Adrenal gland (tissue), 5 donors: Measurements from ENCODE around the gene TSFM.

ENCODE experiments used
- CTCF ChIP-seq, 6 experiments: fragments of 450-650 bp in 4 of 6; fragments of 200-600 bp in 2 of 6; sonication (generic) in 1 of 6; IDR thresholded peaks; 1 replicate in 5 of 6; 2 replicates in 1 of 6; pipeline versions ENCODE4 v1.5.1 to v1.8.0; 2016 to 2021; ENCODE audit warnings: antibody characterized with exemption in 6 of 6, mild to moderate bottlenecking in 2 of 6, moderate library complexity in 1 of 6
- POLR2A ChIP-seq, 2 donors: fragments of 450-650 bp; IDR thresholded peaks; one replicate each; pipeline ENCODE4 v1.6.1; 2017; ENCODE audit warnings: antibody characterized with exemption in 2 of 2, mild to moderate bottlenecking in 2 of 2, moderate library complexity in 1 of 2
- donor health status: DM: no; HTN: no; CAD: no.

- TF ChIP-seq CTCF (IDR thresholded peaks at IDR 0.05) (peak in 1 of 6 experiments; percentile 14), POLR2A (IDR thresholded peaks at IDR 0.05) (no peak)
These were observed 9.9 kb upstream of the TSFM start, which contains the start of gene EEF1AKMT3 for GRCh38 chr12:57772429-57773322.
